ENCODE data around the gene MRPS18B.

The MRPS18B gene

GRCh38 chr6:30610065-30610464 is 7.6 kb upstream of the MRPS18B start:
- no peak for DNase-seq

- no peak for DNase-seq
These were observed 6.3 kb upstream of the MRPS18B start for GRCh38 chr6:30611150-30611855.

DNA sequence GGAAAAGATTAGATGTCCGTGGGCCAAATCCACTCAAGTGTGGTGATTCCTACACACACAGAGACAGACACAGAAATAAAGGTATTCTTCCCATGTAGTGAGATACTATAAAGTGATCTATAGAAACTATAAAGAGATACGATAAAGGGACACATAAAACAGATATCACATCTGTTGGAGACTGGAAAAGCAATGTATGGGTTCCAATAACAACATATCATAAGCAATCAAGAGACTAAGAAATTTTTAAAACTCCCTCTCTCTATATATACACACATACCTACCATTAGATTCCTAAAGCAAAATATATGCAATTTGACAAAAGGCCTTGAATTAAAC is 5.8 kb upstream of the MRPS18B start:
- no peak for DNase-seq

- no peak for DNase-seq
These were observed 5.4 kb upstream of the MRPS18B start for GRCh38 chr6:30612213-30612612.

DNA sequence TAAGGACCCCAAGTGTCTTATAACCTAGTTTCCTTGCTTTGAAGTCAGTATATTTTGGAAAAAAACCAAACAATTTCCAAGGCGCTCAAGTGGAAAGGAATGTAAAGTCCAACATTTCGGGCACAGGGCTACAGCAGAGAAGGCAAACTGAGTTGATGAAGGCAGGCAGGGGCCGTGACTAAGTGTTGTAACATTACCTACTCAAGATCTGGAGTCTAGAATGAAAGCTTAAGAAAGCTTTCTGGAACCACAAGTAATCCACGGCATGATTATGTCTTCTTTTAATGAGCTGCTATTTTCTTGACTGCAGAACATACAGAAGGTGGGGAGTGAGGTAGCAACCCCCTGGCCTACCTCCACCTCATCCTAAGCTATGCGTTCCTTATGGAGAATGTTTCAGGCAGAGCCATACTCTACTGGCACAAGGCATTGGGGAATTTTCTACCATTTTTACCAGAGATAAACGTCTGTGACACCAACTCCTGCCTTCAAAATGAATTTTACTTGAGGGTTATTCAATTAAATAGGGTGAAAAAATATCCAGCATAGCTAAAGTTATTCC is 4.9 kb upstream of the MRPS18B start:
- DNase-seq, result no peak

DNA sequence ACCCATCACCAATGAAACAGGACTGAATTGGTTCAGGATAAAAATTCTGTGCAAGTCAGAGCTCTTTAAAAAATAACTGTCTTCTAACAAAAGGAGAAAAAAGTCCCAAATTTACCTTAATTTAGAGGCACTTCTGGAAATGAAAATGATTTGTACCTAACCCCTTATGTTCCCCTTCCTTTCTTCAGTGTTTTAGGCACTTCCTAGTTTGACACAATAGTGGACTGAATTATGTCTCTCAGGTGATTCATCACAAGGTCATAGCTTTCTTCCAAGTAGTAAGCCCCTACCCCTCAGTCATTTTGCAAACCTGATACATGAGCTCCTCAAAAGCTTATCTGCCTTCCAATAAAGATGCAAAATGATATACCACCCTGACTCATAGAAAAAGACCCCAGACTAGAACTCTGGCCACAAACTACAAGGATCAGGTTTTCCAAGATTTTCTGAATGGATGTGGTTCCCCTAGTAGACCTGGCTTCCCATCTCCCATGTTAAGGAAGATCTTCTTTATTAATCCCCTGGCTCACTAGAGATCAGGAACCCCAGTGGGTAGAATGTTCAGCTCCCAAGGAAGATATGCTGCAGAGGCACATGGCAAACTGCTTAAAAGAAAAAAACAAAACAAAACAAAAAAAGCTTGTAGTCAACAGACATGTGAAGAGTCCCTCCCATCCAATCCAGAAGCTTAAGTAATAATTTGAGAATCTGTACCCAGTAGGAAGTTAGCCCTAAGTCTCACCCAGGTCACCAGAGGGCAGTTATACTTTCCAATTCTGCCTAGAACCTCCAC is 4.2 kb upstream of the MRPS18B start:
- no peak for DNase-seq

GRCh38 chr6:30614044-30614842 is 3.4 kb upstream of the MRPS18B start:
- DNase-seq, result no peak

- DNase-seq, result peak; percentile 94
These were observed 2.8 kb upstream of the MRPS18B start for GRCh38 chr6:30614843-30615218.

DNA sequence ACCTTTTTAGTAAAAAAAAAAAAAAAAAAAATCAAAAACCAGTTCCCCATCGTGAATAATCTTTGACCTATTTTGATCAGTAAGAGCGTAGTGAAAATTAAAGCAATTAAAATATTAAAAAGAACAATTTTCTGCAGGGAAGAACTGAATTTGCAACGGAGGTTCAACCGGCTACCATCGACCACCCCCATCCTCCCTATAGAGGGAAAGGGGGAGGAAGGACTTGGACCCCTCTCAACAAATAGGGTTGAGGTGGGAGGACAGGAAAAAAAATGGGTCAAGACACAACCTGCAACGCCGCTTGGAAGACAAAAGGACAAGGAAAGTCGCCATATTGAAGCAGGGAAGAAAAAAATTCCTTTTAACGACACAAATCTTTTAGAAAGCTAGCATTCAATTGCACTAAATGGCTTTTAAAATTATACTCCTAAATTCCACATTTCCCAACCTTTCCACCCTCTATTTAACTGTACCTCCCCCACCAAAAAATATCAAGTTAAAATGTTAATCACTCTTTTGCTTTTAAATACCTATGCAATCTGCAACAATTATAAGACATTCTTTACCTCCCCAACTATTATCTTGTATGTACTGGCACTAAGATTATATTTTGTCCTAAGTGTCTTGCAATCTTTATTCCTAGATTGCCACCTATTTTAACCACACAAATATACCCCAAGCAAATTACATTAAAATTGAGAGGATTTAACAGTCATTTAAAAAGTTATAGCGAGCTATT is 2.3 kb upstream of the MRPS18B start:
- peak; percentile 71 for DNase-seq

DNA sequence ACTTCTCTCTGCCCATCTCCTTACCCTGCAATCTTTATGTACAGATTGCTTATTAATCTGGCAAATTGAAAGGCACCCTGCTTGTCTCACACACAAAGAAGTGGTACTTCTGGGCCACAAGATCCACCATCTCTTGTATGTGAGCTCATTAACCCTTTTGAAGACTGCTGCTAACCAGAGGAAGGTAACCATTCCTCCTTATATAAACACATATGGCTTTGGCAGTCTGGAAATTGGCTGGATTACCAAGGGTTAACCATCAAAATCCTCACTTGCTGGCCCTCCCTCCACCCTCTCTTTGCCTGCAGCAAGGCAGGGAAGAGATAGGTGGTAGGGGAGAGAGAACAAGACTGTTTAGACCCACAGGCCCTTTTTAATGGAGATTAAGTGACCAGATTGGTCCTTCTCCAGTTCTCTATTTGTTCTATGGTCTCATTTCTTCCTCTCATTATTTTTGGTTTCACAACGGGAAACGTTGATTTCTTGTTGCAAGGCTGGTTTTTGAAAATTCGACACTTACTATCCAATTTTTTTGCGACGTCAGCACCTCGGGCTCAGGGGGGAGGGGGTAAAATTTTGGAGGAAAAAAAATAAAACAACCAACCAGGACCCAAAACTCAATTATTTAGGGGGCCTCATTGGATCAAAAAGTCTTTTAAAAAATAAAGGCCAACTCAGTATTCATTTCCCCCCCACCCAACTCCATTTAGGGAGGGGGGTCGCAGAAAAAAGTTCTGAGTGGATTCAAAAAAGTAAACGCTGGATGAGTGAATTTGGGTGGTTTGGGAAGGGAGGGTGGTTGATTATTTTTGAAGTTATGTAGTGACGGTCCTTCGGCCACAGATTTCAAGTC is 1.5 kb upstream of the MRPS18B start:
- DNase-seq, result peak; percentile 71

DNA sequence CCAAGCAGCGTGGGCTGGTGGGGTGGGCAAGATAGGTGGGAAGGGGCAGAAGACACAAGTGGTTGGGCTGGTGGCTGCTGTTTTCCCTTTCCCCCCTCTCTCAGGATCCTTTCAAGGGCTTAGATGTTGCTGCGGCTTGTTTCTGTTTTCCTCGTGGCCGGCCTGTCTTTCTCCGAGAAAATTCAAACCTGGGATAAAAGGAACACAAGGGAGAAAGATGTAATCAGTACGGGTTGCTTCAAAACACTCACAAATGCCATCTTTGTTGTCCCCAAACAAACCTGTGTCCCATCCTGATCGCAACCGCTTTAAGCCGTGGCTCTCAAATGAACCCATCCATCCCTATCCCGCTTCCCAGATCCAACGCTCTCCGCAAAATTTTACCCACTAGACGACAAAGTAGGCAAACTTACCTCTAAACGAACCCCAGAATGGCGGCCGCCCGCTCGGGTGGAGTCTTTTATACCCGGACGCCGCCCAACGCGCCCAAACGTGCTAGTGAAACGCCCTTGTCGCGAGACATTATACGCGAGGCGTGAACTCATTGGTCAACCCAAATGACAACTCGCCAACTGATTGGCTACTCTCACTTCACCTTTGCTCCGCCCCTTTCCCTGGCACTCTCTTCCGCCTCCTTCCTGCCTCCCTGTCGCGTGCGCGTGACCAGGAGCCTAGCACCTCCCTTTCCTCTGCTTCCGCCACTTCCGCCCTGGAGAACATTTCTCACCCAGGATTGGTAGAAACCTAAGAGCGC is 652 bp upstream of the MRPS18B start, which contains the start of gene PPP1R10:
Gene PPP1R10 (minus strand): TSS at position 433 of the 754 bp plus-strand sequence. CDS start 7,299 bp downstream, outside the sequence.
- DNase-seq, result peak; percentile 99

DNA sequence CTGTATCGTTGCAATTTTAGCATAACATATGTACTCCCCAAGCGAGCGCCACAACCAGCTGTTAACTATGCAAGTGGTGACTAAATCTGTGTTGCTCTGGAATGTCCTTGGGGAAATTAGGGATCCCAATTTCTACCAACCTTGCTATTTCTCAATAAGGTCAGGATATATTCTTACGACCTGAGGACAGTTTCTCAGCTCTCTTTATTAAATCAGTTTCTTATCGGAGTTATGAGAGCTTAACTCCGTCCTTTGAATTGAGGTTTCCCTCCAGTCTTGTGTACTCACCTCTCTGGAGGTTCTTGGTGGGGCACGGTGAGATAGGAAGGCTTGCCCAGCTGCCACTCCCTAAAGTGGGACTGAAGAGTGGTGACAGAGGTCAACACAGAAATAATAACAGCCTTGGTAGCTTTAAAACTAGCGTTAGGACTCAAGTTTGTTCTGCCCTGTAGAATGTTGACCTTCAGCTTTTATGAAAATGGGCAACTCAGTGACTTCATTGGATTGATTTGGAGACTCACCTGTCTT is 694 bp downstream of the MRPS18B start:
- no peak for DNase-seq

DNA sequence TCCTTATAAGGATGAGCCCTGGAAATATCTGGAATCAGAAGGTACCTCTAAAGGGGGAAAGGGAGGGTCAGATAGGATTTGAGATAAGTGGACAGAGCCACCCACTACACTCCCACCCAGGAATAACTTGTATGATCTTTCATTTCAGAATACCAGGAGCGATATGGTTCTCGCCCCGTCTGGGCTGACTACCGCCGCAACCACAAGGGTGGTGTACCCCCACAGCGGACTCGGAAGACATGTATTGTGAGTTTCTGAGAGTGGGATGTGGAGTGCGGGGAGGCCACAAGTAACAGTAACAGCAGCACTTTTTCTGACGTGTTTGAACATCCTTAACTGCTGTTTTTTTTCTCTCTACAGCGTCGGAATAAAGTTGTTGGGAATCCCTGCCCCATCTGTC is 1.9 kb downstream of the MRPS18B start:
- DNase-seq, result no peak

DNA sequence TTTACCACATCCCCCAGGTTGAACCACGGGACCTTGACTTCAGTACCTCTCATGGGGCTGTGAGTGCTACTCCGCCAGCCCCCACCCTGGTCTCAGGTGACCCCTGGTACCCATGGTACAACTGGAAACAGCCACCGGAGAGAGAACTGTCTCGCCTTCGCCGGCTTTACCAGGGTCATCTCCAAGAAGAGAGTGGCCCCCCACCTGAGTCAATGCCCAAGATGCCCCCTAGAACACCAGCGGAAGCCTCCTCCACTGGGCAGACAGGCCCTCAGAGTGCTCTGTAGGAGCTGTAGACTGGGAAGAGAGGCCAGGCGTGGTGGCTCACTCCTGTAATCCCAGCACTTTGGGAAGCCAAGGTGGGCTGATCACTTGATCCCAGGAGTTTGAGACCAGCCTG is 7.9 kb downstream of the MRPS18B start:
- DNase-seq, result no peak

DNA sequence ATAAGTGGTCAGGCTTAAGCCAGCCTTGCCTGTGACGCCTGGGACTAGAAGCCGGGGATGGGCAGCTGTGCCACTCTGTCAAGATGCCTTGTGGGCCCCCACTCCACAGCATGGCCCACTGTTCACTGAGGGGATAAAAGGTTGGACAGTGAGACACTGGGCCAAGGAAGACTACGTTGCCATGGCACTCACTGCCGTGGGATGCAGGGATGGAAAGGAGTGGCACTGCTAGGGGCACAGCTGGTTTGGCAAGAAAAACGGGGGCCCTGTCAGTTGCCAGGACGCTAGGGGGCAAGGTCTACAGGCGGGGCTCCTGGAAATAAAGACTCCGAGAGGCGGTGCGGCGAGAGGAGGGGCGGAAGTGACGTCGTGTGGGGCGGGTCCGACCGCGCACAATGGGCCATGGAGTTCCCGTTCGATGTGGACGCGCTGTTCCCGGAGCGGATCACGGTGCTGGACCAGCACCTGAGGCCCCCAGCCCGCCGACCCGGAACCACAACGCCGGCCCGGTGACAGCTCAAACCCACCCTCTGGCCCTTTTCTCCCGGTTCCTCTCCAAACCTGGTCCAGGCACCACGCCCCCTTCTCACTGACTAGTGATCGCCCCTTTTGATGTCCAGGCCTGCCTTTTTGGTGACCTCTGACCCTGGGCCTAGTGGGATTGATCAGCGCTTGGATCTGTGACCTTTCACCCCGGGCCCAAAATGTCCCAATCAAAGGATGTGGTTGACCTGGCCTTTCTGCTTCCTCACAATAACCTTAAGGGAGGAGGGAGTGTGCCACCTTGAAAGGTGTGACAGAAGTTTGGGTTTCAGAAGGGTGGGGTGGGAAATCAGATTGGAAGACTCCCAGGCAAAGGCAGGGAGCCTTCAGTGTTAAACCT is 9.1 kb downstream of the MRPS18B start, which contains the start of gene ATAT1:
Gene ATAT1 (plus strand): TSS at position 391 of the 883 bp plus-strand sequence.
- DNase-seq, result peak; percentile 57

- DNase-seq, result no peak
These were observed 18.2 kb downstream of the MRPS18B start for GRCh38 chr6:30635834-30636233.

GRCh38 chr6:30640481-30640880 is 22.8 kb downstream of the MRPS18B start:
- DNase-seq, result no peak

DNA sequence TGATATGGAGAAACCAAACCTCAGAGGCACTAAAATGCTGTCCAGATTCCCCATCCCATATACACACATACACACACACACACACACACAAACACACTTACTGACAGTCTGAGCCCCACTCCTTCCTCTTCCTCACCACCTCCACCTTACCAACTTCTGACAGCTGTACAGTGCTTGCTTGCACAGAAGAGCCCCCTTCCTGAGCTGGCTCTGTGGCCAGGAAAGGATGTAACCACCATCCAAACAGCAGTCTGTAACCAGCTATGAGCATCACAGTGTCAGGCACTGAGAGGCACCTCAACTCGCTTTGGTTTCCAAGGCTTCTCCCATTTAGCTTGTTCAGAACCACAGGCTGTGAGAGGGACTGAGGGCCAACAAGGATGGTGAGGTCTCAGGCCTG is 23.4 kb downstream of the MRPS18B start:
- no peak for DNase-seq

GRCh38 chr6:30643656-30644055 is 26.0 kb downstream of the MRPS18B start:
- DNase-seq, result no peak
